Measurements from ENCODE around the gene COPS7B.
"Not testable (repeated sequence)": the region's sequence is repeated elsewhere in the genome, so short reads cannot be mapped to it uniquely, and the experiment has no call there.

COPS7B gene

GRCh38 chr2:231786177-231786916 lies at the start of gene COPS7B:
COPS7B (plus strand) TSS chr2:231786445; CDS start chr2:231788571, 2,126 bp downstream.
- peak; percentile 79 for DNase-seq (ENCODE audit: low spot score)

GRCh38 chr2:231737761-231738160 lies 48.5 kb upstream of the COPS7B start:
- DNase-seq (ENCODE audit: low spot score): no peak

- DNase-seq (ENCODE audit: low spot score): no peak
Observed at GRCh38 chr2:231743376-231744116, 42.7 kb upstream of the COPS7B start.

- no peak for DNase-seq (ENCODE audit: low spot score)
Observed at GRCh38 chr2:231745303-231746038, 40.8 kb upstream of the COPS7B start.

GRCh38 chr2:231748153-231748896 lies 37.9 kb upstream of the COPS7B start:
- DNase-seq (ENCODE audit: low spot score): not testable (repeated sequence)

- not testable (repeated sequence) for DNase-seq (ENCODE audit: low spot score)
Observed at GRCh38 chr2:231749016-231749415, 37.2 kb upstream of the COPS7B start.

GRCh38 chr2:231751042-231751815 lies 35.0 kb upstream of the COPS7B start:
- DNase-seq (ENCODE audit: low spot score): no peak

GRCh38 chr2:231752061-231752460 lies 34.2 kb upstream of the COPS7B start:
- DNase-seq (ENCODE audit: low spot score): no peak

- no peak for DNase-seq (ENCODE audit: low spot score)
Observed at GRCh38 chr2:231761735-231762134, 24.5 kb upstream of the COPS7B start.

GRCh38 chr2:231764124-231764523 lies 22.1 kb upstream of the COPS7B start:
- no peak for DNase-seq (ENCODE audit: low spot score)

- no peak for DNase-seq (ENCODE audit: low spot score)
Observed at GRCh38 chr2:231764760-231765159, 21.5 kb upstream of the COPS7B start.

- no peak for DNase-seq (ENCODE audit: low spot score)
Observed at GRCh38 chr2:231765496-231765929, 20.7 kb upstream of the COPS7B start.

GRCh38 chr2:231769170-231770136 lies 16.8 kb upstream of the COPS7B start:
- DNase-seq (ENCODE audit: low spot score): no peak

GRCh38 chr2:231780123-231780908 lies 5.9 kb upstream of the COPS7B start:
- no peak for DNase-seq (ENCODE audit: low spot score)

GRCh38 chr2:231780909-231781797 lies 5.1 kb upstream of the COPS7B start, which contains the start of gene PDE6D:
PDE6D (minus strand) TSS chr2:231781282; CDS start chr2:231781114, 168 bp downstream.
- peak; percentile 96 for DNase-seq (ENCODE audit: low spot score)

GRCh38 chr2:231781798-231782726 lies 4.2 kb upstream of the COPS7B start:
- peak; percentile 63 for DNase-seq (ENCODE audit: low spot score)

GRCh38 chr2:231785413-231785812 lies 832 bp upstream of the COPS7B start:
- DNase-seq (ENCODE audit: low spot score): no peak

Data from LoVo (cell line).